GM23248 (cell line): ENCODE results near the gene ADPGK.

Source experiments
- EZH2 ChIP-seq: fragments of 200-600 bp; sonication (generic); IDR thresholded peaks from 2 replicates; pipeline ENCODE4 v1.6.1; 2018; ENCODE audit warnings: antibody characterized with exemption, mild to moderate bottlenecking; ENCODE audit not compliant: insufficient read depth, poor library complexity, severe bottlenecking
- EZH2phosphoT487 ChIP-seq: fragments of 200-600 bp; sonication (generic); IDR thresholded peaks from 2 replicates; pipeline ENCODE4 v1.6.1; 2018; ENCODE audit warnings: antibody characterized with exemption, moderate library complexity, mild to moderate bottlenecking, low read depth; ENCODE audit not compliant: insufficient read depth

GRCh38 chr15:72760590-72761260 lies 22.8 kb downstream of the ADPGK start:
- TF ChIP-seq EZH2 (no peak), EZH2phosphoT487 (no peak)
